Keratinocyte (primary cell): Measurements from ENCODE around the gene CCDC120. TPM values are rescaled to one million over a fixed set of nuclear protein-coding genes. Genes with fewer than 3 reads are reported as not detected.
A peak's percentile ranks its signal among the peaks of the same experiment; 100 is the strongest.

Experiments
- DNase-seq: peaks from one replicate; pipeline ENCODE4 v3.0.0-alpha.2; 2011; ENCODE audit warnings: low read depth, missing footprints, low spot score
- FAIRE-seq: peaks from 2 replicates; lab custom pipeline; 2011; peaks lifted over from hg19 to GRCh38; lab: Jason Lieb, UNC
- H2AFZ ChIP-seq: 2 replicates; pipeline ENCODE4 v1.6.0; 2012; ENCODE audit warnings: low read length, control low read depth, inconsistent platforms; ENCODE audit not compliant: control insufficient read depth
- H3K27ac ChIP-seq: 2 replicates; pipeline ENCODE4 v1.5.1; 2011; ENCODE audit warnings: low read length; ENCODE audit not compliant: control insufficient read depth, insufficient read depth
- H3K27me3 ChIP-seq: 3 replicates; pipeline ENCODE4 v1.6.0; 2011; ENCODE audit warnings: low read length; ENCODE audit not compliant: control insufficient read depth, insufficient read depth; ENCODE audit errors: extremely low read depth
- H3K36me3 ChIP-seq, 2 experiments: 2 replicates in 1 of 2; 3 replicates in 1 of 2; pipeline ENCODE4 v1.5.1; 2011; ENCODE audit warnings: low read length in 2 of 2, mild to moderate bottlenecking in 1 of 2; ENCODE audit not compliant: control insufficient read depth in 2 of 2, insufficient read depth in 2 of 2; ENCODE audit errors: extremely low read depth in 1 of 2
- H3K4me1 ChIP-seq: 3 replicates; pipeline ENCODE4 v1.5.1; 2011; ENCODE audit warnings: low read length; ENCODE audit not compliant: control insufficient read depth, insufficient read depth; ENCODE audit errors: extremely low read depth
- H3K4me2 ChIP-seq: 3 replicates; pipeline ENCODE4 v1.6.0; 2011; ENCODE audit warnings: low read depth, low read length; ENCODE audit not compliant: control insufficient read depth, insufficient read depth; ENCODE audit errors: extremely low read depth
- H3K4me3 ChIP-seq, 3 experiments: fragments of 200-600 bp in 1 of 3; sonication (generic) in 1 of 3; 2 replicates in 2 of 3; 3 replicates in 1 of 3; pipeline ENCODE4 v1.5.1; 2011 to 2016; ENCODE audit warnings: low read length in 3 of 3, mild to moderate bottlenecking in 3 of 3, control low read depth in 2 of 3, inconsistent platforms in 1 of 3, low read depth in 1 of 3, mixed read lengths in 1 of 3, mixed run types in 1 of 3, moderate library complexity in 1 of 3; ENCODE audit not compliant: control insufficient read depth in 2 of 3, insufficient read depth in 2 of 3; ENCODE audit errors: extremely low read depth in 1 of 3
- H3K79me2 ChIP-seq: 2 replicates; pipeline ENCODE4 v1.6.0; 2012; ENCODE audit warnings: low read length; ENCODE audit not compliant: control insufficient read depth, insufficient read depth
- H3K9ac ChIP-seq: 3 replicates; pipeline ENCODE4 v1.6.0; 2011; ENCODE audit warnings: low read length; ENCODE audit not compliant: control insufficient read depth, insufficient read depth; ENCODE audit errors: extremely low read depth
- H3K9me1 ChIP-seq: 3 replicates; pipeline ENCODE4 v1.6.0; 2011; ENCODE audit warnings: low read length; ENCODE audit not compliant: control insufficient read depth, insufficient read depth; ENCODE audit errors: extremely low read depth
- H3K9me3 ChIP-seq: 2 replicates; pipeline ENCODE4 v1.5.1; 2012; ENCODE audit warnings: low read depth, low read length; ENCODE audit not compliant: control insufficient read depth
- H4K20me1 ChIP-seq: 3 replicates; pipeline ENCODE4 v1.6.0; 2011; ENCODE audit warnings: low read length; ENCODE audit not compliant: control insufficient read depth, insufficient read depth; ENCODE audit errors: extremely low read depth
- EZH2 ChIP-seq: IDR thresholded peaks from one replicate; pipeline ENCODE4 v1.6.1; 2012; ENCODE audit warnings: inconsistent platforms, mild to moderate bottlenecking, low read length, moderate library complexity
- dilution Hi-C: fragments of 300-500 bp; cut with MboI; formaldehyde crosslinking; loops from one replicate; pipeline ENCODE4 v1.7.0; 2020; ENCODE audit warnings: low sequenced_read_pairs; ENCODE audit not compliant: extremely low pct_ligation_motif_present
- polyA plus RNA-seq, 5 experiments: library from polyadenylated mRNA; depleted of rRNA in 3 of 5; stranded (reverse) in 3 of 5; stranded (forward) in 1 of 5; unstranded in 1 of 5; fragments of >200 nt; gene quantifications; 1 replicate in 1 of 5; 2 replicates in 3 of 5; 3 replicates in 1 of 5; pipeline versions ENCODE4 v1.2.1 to v1.2.3, GENCODE V29; 2011 to 2012; ENCODE audit warnings: missing spikeins in 2 of 5, low read depth in 1 of 5, low replicate concordance in 1 of 5
- TF ChIP-seq, protein P1 (sequence below), 3 experiments: IDR thresholded peaks in 1 of 3; conservative IDR thresholded peaks in 1 of 3; optimal IDR thresholded peaks in 1 of 3; 2 replicates in 2 of 3; 3 replicates in 1 of 3; pipeline versions ENCODE3 to v1.5.1; 2011; ENCODE audit warnings: low read length in 3 of 3, mild to moderate bottlenecking in 3 of 3, moderate library complexity in 2 of 3, control low read depth in 1 of 3, inconsistent platforms in 1 of 3; ENCODE audit not compliant: insufficient read depth in 2 of 3; ENCODE audit errors: extremely low read depth in 1 of 3

The CCDC120 gene
- polyA plus RNA-seq, 1 donor (not counting 4 experiments of a cell fraction or from before 2014, with no cell fraction given) = 4.9 TPM

DNA sequence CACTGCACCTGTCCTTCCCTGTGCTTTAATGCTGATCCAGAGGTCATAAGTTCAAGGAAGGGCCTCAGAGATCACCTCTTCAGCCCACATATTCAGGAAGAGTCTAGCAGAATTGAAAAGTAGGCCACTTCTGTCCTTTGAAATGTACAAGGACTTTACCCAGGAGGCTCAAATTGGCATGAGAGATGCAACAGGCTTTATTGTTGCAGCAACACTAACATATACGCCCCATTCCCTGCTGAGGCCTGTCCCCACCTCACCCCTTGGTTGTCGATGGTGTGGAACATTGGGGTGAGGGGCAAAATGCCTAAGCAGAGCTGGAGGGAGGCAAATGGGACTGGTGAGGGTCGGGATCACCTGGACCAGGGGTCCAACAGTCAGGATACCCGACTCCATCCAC lies 12.2 kb downstream of the CCDC120 start:
- Histone ChIP-seq H4K20me1 (no peaks in the 10 kb centered on the region), H3K27ac (no peak overlapping the region), H3K4me2 (no peak overlapping the region), H3K9me3 (no peaks in the 10 kb centered on the region), H3K9ac (no peak overlapping the region), H2AFZ (no peak overlapping the region), H3K4me1 (peaks cover 2% of the 10 kb centered on the region), H3K4me3 (no peak overlapping the region), H3K36me3 (peaks cover 0 to 4% of the 10 kb centered on the region in 2 experiments), H3K9me1 (no peaks in the 10 kb centered on the region), H3K79me2 (no peaks in the 10 kb centered on the region), H3K27me3 (no peaks in the 10 kb centered on the region)
- dilution Hi-C loops = no loop called here
- DNase-seq (no peak), FAIRE-seq (no peak)
- no peak for TF ChIP-seq EZH2
- TF ChIP-seq, protein P1, sequence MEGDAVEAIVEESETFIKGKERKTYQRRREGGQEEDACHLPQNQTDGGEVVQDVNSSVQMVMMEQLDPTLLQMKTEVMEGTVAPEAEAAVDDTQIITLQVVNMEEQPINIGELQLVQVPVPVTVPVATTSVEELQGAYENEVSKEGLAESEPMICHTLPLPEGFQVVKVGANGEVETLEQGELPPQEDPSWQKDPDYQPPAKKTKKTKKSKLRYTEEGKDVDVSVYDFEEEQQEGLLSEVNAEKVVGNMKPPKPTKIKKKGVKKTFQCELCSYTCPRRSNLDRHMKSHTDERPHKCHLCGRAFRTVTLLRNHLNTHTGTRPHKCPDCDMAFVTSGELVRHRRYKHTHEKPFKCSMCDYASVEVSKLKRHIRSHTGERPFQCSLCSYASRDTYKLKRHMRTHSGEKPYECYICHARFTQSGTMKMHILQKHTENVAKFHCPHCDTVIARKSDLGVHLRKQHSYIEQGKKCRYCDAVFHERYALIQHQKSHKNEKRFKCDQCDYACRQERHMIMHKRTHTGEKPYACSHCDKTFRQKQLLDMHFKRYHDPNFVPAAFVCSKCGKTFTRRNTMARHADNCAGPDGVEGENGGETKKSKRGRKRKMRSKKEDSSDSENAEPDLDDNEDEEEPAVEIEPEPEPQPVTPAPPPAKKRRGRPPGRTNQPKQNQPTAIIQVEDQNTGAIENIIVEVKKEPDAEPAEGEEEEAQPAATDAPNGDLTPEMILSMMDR (optimal IDR thresholded peaks at IDR 0.05 in 1 of 3, IDR thresholded peaks at IDR 0.05 in 1 of 3, conservative IDR thresholded peaks at IDR 0.05 in 1 of 3; ENCODE audit: extremely low read depth in 1 of 3, insufficient read depth in 2 of 3, low read length in 3 of 3) = no peak

DNA sequence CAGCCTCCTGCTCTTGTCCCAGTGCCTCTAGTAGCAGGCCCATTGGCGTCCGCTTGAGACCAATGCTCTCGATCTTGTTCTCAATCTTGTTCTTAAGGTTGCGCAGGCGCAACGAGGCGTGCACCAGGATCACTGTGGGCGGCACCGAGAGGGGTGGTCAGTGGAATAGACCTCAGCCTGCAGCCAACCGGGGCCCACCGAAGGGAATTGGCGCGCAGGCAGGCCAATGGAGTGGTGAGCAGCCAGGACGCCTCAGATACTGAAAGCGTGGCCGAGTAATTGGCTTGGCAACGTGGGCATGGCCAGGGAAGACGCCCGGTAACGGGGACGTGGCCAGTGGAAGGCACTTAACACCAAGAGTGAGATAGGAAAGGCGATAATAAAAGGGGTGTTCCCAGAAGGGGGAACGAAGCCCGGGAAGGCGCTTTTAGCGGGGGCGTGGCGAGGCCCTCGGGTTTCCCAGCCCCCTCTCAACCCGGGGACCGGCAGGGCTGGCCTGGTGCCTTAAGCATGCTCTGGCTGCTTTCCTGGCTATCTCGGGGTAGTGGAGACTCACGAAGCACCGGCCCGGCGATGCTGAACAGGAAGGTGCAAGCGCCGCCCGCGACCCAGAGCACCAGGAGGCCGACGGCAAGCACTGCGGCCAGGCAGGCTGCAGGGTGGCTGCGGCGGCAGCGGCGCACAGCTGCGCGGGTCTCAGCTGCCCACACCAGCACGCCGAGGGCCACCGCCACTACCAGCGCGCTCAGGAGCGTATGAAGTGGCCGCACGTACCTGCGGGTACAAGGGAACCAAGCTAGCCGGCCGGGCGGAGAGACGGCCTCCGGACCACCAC lies 13.3 kb downstream of the CCDC120 start:
- Histone ChIP-seq H3K9me1 (no peaks in the 10 kb centered on the region), H4K20me1 (no peaks in the 10 kb centered on the region), H3K79me2 (no peaks in the 10 kb centered on the region), H3K36me3 (peaks cover 0 to 3% of the 10 kb centered on the region in 2 experiments), H3K27me3 (no peaks in the 10 kb centered on the region), H3K9ac (no peak overlapping the region), H3K4me2 (peak overlapping the region; percentile 62), H3K4me3 (peak overlapping the region in 1 of 3 experiments; percentile 27), H2AFZ (no peak overlapping the region), H3K9me3 (no peaks in the 10 kb centered on the region), H3K4me1 (peaks cover 2% of the 10 kb centered on the region), H3K27ac (no peak overlapping the region)
- TF ChIP-seq EZH2 = no peak
- TF ChIP-seq, protein P1 (optimal IDR thresholded peaks at IDR 0.05 in 1 of 3, IDR thresholded peaks at IDR 0.05 in 1 of 3, conservative IDR thresholded peaks at IDR 0.05 in 1 of 3; ENCODE audit: extremely low read depth in 1 of 3, insufficient read depth in 2 of 3, low read length in 3 of 3) = no peak
- no peak for FAIRE-seq
- dilution Hi-C loops = no loop called here
- DNase-seq = no peak
